WTC11 (cell line): ENCODE measurements around the gene GARNL3.

ENCODE experiments used
- CBFB ChIP-seq: sonication (generic); formaldehyde crosslinking; IDR thresholded peaks from 2 replicates; pipeline ENCODE4 v1.8.1; 2022; ENCODE audit warnings: mild to moderate bottlenecking, low read depth, missing genetic modification reagents
- GABPB1 ChIP-seq: sonication (generic); formaldehyde crosslinking; IDR thresholded peaks from 2 replicates; pipeline ENCODE4 v1.8.1; 2023; ENCODE audit warnings: mild to moderate bottlenecking, missing genetic modification reagents
- TEAD4 ChIP-seq: sonication (generic); formaldehyde crosslinking; IDR thresholded peaks from 2 replicates; pipeline ENCODE4 v1.8.0; 2022; ENCODE audit warnings: mild to moderate bottlenecking, missing genetic modification reagents
- TP53 ChIP-seq: sonication (generic); formaldehyde crosslinking; IDR thresholded peaks from 2 replicates; pipeline ENCODE4 v1.8.1; 2023; ENCODE audit warnings: mild to moderate bottlenecking, missing genetic modification reagents
- ZNF121 ChIP-seq: sonication (generic); formaldehyde crosslinking; IDR thresholded peaks from 2 replicates; pipeline ENCODE4 v1.8.0; 2023; ENCODE audit warnings: missing genetic modification reagents
- TF ChIP-seq, protein P1 (sequence below): fragments of 200-600 bp; IDR thresholded peaks from 2 replicates; pipeline ENCODE4 v1.8.0; 2022; ENCODE audit warnings: antibody characterized with exemption
- TF ChIP-seq, protein P2 (sequence below): sonication (generic); formaldehyde crosslinking; IDR thresholded peaks from 2 replicates; pipeline ENCODE4 v1.8.1; 2022; ENCODE audit warnings: mild to moderate bottlenecking, missing genetic modification reagents, moderate library complexity, borderline replicate concordance
- TF ChIP-seq, protein P3 (sequence below): fragments of 250-450 bp; sonication (Bioruptor Pico); IDR thresholded peaks from 2 replicates; pipeline ENCODE4 v1.9.0; 2021; ENCODE audit warnings: mild to moderate bottlenecking
- TF ChIP-seq, protein P4 (sequence below): sonication (generic); formaldehyde crosslinking; IDR thresholded peaks from 2 replicates; pipeline ENCODE4 v1.8.1; 2023; ENCODE audit warnings: mild to moderate bottlenecking, missing genetic modification reagents
- TF ChIP-seq, protein P5 (sequence below): sonication (generic); formaldehyde crosslinking; IDR thresholded peaks from 2 replicates; pipeline ENCODE4 v1.8.0; 2022; ENCODE audit warnings: mild to moderate bottlenecking, missing genetic modification reagents
- TF ChIP-seq, protein P6 (sequence below): fragments of 250-450 bp; sonication (Bioruptor Pico); IDR thresholded peaks from 2 replicates; pipeline ENCODE4 v2.1.2; 2022; ENCODE audit warnings: mild to moderate bottlenecking, moderate library complexity

DNA sequence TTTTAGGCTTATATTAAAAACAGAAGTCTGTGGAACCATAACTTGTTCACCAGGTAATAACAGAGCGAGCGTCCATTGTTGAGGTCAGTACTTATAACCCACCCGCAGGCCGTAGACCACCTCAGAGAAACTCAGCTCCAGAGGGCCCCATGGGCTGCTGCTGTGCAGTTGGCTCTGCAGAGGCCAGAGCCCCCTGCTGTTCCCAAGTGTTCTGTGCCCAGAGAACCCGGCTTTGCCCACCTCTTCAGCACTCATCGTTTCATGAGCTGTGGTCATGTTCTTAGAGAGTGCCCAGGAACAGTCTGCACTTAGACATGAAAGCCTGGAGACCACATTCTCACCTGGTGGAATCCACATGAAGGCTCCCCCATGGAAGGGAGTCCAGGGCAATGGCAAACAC lies 82.0 kb downstream of the GARNL3 start:
- TF ChIP-seq, protein P1, sequence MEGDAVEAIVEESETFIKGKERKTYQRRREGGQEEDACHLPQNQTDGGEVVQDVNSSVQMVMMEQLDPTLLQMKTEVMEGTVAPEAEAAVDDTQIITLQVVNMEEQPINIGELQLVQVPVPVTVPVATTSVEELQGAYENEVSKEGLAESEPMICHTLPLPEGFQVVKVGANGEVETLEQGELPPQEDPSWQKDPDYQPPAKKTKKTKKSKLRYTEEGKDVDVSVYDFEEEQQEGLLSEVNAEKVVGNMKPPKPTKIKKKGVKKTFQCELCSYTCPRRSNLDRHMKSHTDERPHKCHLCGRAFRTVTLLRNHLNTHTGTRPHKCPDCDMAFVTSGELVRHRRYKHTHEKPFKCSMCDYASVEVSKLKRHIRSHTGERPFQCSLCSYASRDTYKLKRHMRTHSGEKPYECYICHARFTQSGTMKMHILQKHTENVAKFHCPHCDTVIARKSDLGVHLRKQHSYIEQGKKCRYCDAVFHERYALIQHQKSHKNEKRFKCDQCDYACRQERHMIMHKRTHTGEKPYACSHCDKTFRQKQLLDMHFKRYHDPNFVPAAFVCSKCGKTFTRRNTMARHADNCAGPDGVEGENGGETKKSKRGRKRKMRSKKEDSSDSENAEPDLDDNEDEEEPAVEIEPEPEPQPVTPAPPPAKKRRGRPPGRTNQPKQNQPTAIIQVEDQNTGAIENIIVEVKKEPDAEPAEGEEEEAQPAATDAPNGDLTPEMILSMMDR = no peak
- TF ChIP-seq, protein P2, sequence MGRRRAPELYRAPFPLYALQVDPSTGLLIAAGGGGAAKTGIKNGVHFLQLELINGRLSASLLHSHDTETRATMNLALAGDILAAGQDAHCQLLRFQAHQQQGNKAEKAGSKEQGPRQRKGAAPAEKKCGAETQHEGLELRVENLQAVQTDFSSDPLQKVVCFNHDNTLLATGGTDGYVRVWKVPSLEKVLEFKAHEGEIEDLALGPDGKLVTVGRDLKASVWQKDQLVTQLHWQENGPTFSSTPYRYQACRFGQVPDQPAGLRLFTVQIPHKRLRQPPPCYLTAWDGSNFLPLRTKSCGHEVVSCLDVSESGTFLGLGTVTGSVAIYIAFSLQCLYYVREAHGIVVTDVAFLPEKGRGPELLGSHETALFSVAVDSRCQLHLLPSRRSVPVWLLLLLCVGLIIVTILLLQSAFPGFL = no peak
- TF ChIP-seq, protein P3, sequence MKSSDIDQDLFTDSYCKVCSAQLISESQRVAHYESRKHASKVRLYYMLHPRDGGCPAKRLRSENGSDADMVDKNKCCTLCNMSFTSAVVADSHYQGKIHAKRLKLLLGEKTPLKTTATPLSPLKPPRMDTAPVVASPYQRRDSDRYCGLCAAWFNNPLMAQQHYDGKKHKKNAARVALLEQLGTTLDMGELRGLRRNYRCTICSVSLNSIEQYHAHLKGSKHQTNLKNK (CRISPR knock-in tag) = no peak
- TF ChIP-seq, protein P4, sequence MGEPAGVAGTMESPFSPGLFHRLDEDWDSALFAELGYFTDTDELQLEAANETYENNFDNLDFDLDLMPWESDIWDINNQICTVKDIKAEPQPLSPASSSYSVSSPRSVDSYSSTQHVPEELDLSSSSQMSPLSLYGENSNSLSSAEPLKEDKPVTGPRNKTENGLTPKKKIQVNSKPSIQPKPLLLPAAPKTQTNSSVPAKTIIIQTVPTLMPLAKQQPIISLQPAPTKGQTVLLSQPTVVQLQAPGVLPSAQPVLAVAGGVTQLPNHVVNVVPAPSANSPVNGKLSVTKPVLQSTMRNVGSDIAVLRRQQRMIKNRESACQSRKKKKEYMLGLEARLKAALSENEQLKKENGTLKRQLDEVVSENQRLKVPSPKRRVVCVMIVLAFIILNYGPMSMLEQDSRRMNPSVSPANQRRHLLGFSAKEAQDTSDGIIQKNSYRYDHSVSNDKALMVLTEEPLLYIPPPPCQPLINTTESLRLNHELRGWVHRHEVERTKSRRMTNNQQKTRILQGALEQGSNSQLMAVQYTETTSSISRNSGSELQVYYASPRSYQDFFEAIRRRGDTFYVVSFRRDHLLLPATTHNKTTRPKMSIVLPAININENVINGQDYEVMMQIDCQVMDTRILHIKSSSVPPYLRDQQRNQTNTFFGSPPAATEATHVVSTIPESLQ = no peak
- TF ChIP-seq, protein P5, sequence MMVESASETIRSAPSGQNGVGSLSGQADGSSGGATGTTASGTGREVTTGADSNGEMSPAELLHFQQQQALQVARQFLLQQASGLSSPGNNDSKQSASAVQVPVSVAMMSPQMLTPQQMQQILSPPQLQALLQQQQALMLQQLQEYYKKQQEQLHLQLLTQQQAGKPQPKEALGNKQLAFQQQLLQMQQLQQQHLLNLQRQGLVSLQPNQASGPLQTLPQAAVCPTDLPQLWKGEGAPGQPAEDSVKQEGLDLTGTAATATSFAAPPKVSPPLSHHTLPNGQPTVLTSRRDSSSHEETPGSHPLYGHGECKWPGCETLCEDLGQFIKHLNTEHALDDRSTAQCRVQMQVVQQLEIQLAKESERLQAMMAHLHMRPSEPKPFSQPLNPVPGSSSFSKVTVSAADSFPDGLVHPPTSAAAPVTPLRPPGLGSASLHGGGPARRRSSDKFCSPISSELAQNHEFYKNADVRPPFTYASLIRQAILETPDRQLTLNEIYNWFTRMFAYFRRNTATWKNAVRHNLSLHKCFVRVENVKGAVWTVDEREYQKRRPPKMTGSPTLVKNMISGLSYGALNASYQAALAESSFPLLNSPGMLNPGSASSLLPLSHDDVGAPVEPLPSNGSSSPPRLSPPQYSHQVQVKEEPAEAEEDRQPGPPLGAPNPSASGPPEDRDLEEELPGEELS = no peak
- TF ChIP-seq CBFB (no peak), TEAD4 (CRISPR knock-in tag) (no peak), ZNF121 (CRISPR knock-in tag) (no peak), GABPB1 (CRISPR knock-in tag) (no peak), TP53 (CRISPR knock-in tag) (no peak)
- TF ChIP-seq, protein P6, sequence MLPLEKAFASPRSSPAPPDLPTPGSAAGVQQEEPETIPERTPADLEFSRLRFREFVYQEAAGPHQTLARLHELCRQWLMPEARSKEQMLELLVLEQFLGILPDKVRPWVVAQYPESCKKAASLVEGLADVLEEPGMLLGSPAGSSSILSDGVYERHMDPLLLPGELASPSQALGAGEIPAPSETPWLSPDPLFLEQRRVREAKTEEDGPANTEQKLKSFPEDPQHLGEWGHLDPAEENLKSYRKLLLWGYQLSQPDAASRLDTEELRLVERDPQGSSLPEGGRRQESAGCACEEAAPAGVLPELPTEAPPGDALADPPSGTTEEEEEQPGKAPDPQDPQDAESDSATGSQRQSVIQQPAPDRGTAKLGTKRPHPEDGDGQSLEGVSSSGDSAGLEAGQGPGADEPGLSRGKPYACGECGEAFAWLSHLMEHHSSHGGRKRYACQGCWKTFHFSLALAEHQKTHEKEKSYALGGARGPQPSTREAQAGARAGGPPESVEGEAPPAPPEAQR = no peak
